NCI-H2107 treated with DMSO at 0.1 percent for 48 hours (cell line): ENCODE measurements around the gene CBARP.
A peak's percentile ranks its signal among the peaks of the same experiment; 100 is the strongest.

ENCODE experiments used
- DNase-seq: peaks from one replicate; lab custom pipeline; 2025; ENCODE audit not compliant: unreplicated experiment; lab: John Stamatoyannopoulos, UW

CBARP gene

DNA sequence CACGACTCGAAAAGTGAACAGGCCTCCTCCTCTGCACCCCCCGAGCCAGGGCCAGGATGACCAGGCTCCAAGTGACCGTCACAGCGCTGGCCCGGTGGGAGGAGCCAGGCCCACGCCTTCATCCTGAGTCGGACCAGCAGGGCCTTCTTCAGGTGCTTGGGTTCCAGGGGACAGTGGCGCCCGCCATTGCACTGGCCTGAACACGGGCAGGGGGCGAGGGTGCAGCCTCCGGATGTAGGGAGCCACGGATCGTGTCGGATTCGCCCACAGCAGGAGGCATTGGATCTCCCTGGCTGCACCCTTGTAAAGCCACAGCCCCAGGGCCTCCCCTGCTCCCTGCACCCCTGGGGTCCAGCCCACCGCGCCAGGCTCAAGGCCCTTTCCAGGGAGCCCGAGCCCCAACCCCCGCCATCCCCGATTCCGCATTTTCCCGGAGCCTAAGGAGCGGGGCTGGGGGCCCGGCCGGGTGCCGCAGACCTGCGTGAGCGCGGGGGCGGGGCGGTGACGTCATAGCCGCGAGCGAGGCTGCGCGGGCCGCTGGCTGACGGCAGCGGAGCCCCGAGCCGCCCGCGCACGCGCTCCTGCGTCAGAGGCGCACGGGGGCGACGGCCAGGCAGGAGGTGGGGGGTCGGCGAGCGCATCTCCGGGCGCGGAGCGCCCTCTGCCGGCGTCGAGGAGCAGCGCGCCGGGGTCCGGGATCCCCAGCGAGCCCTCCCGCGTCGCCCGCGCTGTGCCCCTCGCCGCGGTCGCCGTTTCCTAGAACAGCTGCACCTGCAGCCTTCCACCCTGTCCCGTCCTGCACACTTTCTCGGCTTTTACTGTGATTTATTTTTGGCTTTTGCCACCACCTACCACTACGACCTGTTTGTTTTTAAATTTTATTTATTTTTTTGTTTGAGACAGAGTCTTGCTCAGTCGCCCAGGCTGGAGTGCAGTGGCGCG lies 2.3 kb upstream of the CBARP start:
- peak; percentile 50 for DNase-seq

- no peak for DNase-seq
Observed at GRCh38 chr19:1239420-1239795, 1.6 kb upstream of the CBARP start.

GRCh38 chr19:1238369-1239303 lies 831 bp upstream of the CBARP start:
- no peak for DNase-seq

DNA sequence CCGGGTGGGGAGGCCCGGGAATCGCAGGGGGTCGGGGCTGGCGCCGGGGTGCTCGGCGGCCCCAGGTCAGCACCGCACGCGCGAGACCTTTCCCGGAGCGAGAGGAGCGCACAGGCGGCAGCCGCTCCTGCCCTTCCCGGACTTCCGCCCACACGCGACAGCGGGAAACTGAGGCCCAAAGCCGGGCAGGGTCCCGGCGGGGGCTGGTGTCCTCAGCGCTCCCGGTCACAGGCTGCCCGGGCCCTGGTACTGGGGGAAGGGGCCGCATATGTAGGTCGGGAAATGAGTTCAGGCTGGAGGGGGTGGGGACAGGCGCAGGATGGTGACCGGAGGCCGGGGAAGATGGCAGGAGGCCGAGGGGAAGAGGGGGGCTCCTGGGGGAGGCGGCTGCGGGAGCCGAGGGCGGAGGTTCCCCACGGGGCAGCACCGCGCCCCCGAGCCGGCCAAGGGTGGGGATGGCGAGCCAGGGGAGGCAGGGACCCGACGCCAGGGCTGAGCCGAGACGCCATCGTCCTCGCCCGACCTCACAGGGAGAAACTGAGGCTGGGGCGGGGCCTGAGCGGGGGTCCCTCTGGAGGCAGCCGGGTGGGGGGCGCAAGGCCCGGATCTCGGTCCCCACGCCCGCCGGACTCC lies 662 bp downstream of the CBARP start:
- no peak for DNase-seq

DNA sequence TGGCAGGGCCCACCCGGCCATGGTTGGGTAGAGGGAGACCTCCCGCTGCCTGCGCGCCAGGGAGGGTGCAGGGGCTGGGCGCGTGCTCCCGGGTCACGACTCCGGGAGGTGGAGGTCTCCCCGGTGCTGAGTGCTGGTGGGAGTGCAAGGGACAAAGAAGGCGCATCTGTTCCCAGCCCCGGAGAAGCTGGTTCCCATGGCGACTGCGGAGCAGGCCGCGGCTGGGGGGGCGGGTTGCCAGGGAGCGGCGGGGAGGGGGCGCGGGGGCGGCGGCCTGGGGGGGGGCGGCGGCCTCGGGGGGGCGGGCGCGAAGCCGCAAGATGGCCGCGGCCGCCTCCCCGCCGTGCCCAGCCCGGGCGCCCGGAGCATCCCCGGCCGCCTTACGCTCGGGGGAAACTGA lies 1.2 kb downstream of the CBARP start:
- no peak for DNase-seq

DNA sequence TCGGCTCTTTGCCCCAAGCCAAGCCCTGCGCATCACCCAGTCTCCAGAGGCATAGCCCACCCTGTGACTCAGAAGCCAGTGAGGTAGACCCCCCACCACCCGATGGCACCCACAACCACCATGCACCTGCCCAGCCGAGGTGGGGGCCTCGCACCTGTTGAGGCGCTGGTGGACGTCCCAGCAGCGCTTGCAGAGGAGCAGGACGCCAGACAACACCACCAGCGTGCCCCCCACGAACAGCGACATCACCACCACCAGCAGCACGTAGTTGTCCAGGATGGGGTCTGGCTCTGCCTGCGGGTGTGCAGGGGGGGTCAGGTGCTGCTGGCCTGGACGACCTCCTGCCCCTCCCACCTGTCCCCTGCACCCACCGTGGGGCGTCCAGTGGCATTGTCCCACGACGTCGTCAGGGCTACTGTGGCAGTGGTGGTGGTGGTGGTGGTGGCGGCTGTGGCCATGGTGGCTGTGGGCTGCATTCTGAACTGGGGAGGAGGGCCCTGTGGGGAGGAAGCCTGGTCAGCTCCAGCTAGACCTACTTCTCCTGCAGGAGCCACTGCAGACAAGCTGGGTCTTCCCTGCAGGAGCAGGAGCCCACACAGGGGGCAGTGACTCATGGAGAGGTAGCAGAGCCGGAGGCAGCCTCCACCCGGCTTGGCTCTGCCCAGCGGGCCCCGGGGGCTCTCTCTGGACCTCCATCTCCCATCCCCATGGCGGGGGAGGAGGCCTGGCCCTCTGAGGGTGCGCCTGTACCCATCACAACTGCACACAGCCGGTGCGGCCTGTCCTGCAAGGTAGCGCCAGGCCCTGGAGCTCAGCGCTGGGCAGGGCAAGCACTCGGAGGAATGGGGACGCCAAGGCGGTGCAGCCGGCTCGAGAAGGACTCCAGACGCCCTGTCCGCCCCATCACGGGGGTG lies 1.9 kb downstream of the CBARP start:
- DNase-seq: no peak

GRCh38 chr19:1234955-1235380 lies 2.8 kb downstream of the CBARP start:
- DNase-seq: no peak

DNA sequence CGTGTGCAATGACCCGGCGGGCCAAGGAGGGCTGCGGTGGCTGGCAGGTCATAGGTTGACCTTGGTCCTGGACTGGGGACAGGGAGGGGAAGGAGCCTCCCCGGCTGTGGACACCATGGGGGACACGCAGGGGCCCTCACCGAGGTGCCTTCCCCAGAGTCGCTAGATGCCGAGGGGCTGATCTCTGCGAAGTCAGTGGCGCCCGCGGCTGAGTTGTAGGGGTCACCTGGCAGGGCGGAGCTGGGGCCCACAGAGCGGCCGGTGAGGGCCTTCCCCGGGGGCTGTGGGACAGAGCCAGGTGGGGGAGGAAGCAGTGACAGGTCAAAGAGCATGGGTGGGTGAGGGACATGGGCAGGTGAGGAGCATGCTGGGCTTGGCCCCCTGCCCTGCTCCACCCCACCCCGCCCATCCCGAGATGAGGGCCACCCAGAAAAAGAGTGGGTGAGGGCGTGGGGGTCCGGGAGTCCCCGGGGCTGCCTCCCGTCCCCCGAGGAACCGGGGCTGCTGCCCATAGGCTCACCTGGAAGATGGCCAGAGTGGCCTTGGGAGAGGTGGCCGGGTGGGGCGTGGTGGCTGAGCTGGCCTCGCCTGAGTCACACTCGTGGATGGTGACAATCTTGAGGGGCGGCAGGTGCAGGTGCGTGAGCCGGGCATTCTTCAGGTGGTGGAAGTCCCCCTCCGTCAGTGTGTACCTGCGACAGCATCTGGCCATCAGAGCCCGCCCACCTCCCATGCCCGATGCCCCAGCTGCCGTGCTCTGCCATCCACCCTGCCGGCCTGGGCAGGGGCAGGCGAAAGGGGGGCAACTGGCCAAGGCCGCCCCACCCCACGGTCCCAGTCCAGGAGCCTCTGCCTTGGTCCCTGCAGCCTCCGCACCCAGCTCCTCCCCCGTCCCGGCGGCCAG lies 3.5 kb downstream of the CBARP start:
- no peak for DNase-seq

DNA sequence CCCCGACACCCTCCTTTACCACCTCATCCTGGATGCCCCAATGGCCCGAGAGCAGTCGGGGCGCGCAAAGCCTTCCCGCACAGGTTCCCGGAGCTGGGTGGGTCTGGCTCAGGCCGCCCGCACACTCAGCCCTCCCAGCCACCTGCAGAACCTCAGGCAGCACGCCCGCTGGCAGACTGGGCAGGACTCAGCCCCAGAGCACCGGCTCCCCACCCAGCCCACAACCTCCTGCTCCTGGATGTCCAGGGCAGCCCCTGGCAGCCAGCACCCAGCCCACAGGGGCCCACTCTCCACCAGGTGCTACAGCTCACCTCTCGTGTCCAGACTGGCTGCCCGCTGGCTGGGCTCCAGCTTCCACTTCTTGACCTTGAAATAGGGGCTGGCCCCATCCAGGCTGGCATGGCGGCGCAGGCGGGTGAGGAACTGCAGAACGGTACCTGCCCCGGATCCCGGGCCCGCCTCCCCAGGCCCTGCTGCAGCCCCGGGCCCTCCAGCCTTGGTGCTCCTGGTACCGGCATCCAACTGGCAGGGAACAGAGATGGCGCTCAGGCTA lies 4.6 kb downstream of the CBARP start:
- no peak for DNase-seq

GRCh38 chr19:1232652-1233072 lies 5.1 kb downstream of the CBARP start:
- DNase-seq: no peak

DNA sequence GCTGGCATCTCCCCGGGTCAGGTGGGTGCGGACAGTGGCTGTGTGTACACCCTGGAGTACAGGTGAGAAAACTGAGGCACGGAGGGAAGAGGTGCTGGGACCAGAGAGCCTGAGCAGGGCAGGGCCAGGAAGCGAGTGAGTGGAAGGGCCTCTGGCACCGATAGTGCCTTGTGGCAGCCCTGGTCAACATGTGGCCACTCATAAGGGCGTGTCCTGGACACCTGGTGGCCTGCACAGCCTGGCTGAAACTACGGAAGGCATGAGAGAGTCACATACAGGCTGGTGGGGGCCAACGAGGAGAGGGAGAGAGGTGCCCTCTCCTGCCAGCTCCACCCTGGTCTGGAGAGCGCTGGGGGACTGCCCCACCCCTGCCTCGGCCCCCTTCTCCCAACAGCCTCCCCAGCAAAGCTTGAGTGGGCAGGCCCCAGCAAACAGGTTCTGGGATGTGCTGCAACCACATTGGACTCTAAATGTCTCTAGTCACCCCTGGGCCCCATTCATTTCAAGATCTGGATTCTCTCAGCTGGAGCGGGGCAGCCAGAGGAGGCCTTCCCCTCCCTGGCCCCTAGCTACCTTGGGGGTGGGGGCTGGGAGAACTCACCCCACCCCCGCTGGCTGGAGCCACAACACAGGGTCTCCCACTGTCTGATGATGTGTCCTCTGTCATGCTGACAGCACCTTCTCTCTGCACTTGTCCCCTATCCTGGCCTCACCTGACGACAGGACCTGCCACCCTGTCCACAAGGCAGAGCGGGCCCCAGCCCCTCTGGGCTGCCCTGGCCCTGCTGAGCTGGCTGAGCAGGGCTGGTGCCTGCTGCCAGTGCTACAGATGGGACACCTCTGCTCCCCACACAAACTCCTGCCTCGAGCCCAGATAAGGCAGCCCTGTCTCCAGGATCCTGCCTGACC lies 5.8 kb downstream of the CBARP start:
- no peak for DNase-seq

- no peak for DNase-seq
Observed at GRCh38 chr19:1230783-1231489, 6.9 kb downstream of the CBARP start.

GRCh38 chr19:1229924-1230782 lies 7.7 kb downstream of the CBARP start:
- DNase-seq: no peak

GRCh38 chr19:1229056-1229923 lies 8.5 kb downstream of the CBARP start:
- DNase-seq: no peak

DNA sequence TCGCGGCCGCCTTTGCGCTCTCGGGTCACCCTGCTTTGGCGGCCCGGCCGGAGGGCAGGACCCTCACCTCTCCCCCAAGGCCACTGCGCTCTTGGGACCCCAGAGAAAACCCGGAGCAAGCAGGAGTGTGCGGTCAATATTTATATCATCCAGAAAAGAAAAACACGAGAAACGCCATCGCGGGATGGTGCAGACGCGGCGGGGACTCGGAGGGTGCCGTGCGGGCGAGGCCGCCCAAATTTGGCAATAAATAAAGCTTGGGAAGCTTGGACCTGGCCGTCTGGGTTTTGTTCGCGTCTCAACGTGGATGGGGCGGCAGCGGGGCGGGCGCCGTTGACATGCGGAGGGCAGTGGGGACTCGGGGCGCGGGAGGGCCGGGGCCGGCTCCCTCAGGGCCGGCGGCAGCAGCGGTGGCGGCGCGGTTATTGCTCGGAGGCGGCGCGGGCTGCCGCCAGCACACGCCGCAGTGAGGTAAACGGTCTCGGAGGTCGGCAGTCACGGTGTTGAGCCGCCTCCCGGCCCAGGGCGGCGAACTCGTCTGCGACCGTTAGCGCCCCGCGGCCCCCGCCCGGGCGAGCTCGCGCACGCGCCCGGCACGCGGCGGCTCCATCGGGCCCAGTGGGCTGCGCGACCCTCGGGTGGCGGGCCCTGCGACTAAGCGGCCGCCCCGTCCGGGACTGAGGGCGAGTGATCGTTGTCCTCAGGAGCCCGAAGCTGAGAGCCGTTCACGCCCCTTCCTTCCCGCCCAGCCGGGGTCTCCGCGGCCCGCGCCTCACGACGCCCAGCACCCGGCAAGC lies 9.4 kb downstream of the CBARP start:
- no peak for DNase-seq
